ENCODE data around the gene ACSL3. TPM values are rescaled to one million over a fixed set of nuclear protein-coding genes. Genes with fewer than 3 reads are reported as not detected.

The ACSL3 gene
- total and polyA plus RNA-seq, 10 donors = 7.5 to 50.2 (median 41.8) TPM

GRCh38 chr2:222920657-222921186 lies 59.9 kb downstream of the ACSL3 start:
- WGBS, 5 donors = 95 to 98% (median 96%) methylated on average over 5 of the region's 5 CpGs

GRCh38 chr2:222922019-222922800 lies 61.4 kb downstream of the ACSL3 start:
- 95 to 97% (median 96%) methylated on average over 8 of the region's 8 CpGs for WGBS, 5 donors
- no peaks in the 10 kb centered on the region for H3K27me3 ChIP-seq (replicated peaks in 1 of 7)
- no peak overlapping the region for H3K4me3 ChIP-seq
- intact Hi-C loops (cut with DNase I; ENCODE audit: low total_unique reads) = no loop called here
- no peaks in the 10 kb centered on the region for H3K9me3 ChIP-seq
- no peaks in the 10 kb centered on the region for H3K4me1 ChIP-seq
- DNase-seq = no peak
- H3K36me3 ChIP-seq = peaks cover 0 to 98% (median 50%) of the 10 kb centered on the region in 6 donors
- TF ChIP-seq POLR2AphosphoS5 (IDR thresholded peaks at IDR 0.05) = no peak
- H3K27ac ChIP-seq = no peak overlapping the region

More at GRCh38 chr2:222920657-222921186, 59.9 kb downstream of the ACSL3 start:
- Histone ChIP-seq H3K27me3 (replicated peaks in 1 of 7) (no peaks in the 10 kb centered on the region), H3K36me3 (peaks cover 0 to 94% (median 52%) of the 10 kb centered on the region in 6 donors), H3K27ac (no peak overlapping the region), H3K9me3 (no peaks in the 10 kb centered on the region), H3K4me3 (no peak overlapping the region), H3K4me1 (no peaks in the 10 kb centered on the region)
- intact Hi-C loops (cut with DNase I; ENCODE audit: low total_unique reads) = no loop called here
- DNase-seq = no peak
- TF ChIP-seq CTCF (IDR thresholded peaks at IDR 0.05 in 8 of 11, conservative IDR thresholded peaks at IDR 0.05 in 3 of 11) (no peak), POLR2AphosphoS5 (IDR thresholded peaks at IDR 0.05) (no peak), POLR2A (IDR thresholded peaks at IDR 0.05) (no peak)

GRCh38 chr2:222926915-222927314 lies 66.1 kb downstream of the ACSL3 start:
- no peak for TF ChIP-seq POLR2A (IDR thresholded peaks at IDR 0.05)
- no peak for TF ChIP-seq POLR2AphosphoS5 (IDR thresholded peaks at IDR 0.05)
- TF ChIP-seq CTCF (IDR thresholded peaks at IDR 0.05 in 8 of 11, conservative IDR thresholded peaks at IDR 0.05 in 3 of 11) = no peak
- Histone ChIP-seq H3K4me1 (no peaks in the 10 kb centered on the region), H3K36me3 (peaks cover 0 to 93% (median 41%) of the 10 kb centered on the region in 6 donors), H3K27ac (no peak overlapping the region), H3K4me3 (no peak overlapping the region), H3K9me3 (no peaks in the 10 kb centered on the region), H3K27me3 (replicated peaks in 1 of 7) (no peaks in the 10 kb centered on the region)
- intact Hi-C loops (cut with DNase I; ENCODE audit: low total_unique reads) = no loop called here
- 91 to 97% (median 96%) methylated on average over 9 of the region's 9 CpGs for WGBS, 5 donors
- no peak for DNase-seq

GRCh38 chr2:222927600-222927999 lies 66.8 kb downstream of the ACSL3 start:
- 84 to 93% (median 86%) methylated on average over 5 of the region's 5 CpGs for WGBS, 5 donors
- H3K27me3 ChIP-seq (replicated peaks in 1 of 7) = no peaks in the 10 kb centered on the region
- no peaks in the 10 kb centered on the region for H3K9me3 ChIP-seq
- H3K36me3 ChIP-seq = peaks cover 0 to 90% (median 38%) of the 10 kb centered on the region in 6 donors
- no peak for TF ChIP-seq POLR2AphosphoS5 (IDR thresholded peaks at IDR 0.05)
- TF ChIP-seq POLR2A (IDR thresholded peaks at IDR 0.05) = no peak
- no peak for TF ChIP-seq CTCF (IDR thresholded peaks at IDR 0.05 in 8 of 11, conservative IDR thresholded peaks at IDR 0.05 in 3 of 11)
- H3K27ac ChIP-seq = no peak overlapping the region
- H3K4me1 ChIP-seq = no peaks in the 10 kb centered on the region
- H3K4me3 ChIP-seq = no peak overlapping the region
- intact Hi-C loops (cut with DNase I; ENCODE audit: low total_unique reads) = no loop called here
- no peak for DNase-seq

Measured in spleen (tissue), 11 donors.